Activated CD4-positive, CD25-positive, alpha-beta regulatory T cell treated with anti-CD3 and anti-CD28 coated beads, Interleukin-2, amount 50 U/mL, for 16 hours (primary cell): ENCODE measurements around the gene CBL.
"Not testable (repeated sequence)": the region's sequence is repeated elsewhere in the genome, so short reads cannot be mapped to it uniquely, and the experiment has no call there.

Experiments used
- DNase-seq: peaks from one replicate; pipeline ENCODE4 v3.0.0-alpha.2; 2020; ENCODE audit warnings: low read depth, low spot score

Gene CBL

DNA sequence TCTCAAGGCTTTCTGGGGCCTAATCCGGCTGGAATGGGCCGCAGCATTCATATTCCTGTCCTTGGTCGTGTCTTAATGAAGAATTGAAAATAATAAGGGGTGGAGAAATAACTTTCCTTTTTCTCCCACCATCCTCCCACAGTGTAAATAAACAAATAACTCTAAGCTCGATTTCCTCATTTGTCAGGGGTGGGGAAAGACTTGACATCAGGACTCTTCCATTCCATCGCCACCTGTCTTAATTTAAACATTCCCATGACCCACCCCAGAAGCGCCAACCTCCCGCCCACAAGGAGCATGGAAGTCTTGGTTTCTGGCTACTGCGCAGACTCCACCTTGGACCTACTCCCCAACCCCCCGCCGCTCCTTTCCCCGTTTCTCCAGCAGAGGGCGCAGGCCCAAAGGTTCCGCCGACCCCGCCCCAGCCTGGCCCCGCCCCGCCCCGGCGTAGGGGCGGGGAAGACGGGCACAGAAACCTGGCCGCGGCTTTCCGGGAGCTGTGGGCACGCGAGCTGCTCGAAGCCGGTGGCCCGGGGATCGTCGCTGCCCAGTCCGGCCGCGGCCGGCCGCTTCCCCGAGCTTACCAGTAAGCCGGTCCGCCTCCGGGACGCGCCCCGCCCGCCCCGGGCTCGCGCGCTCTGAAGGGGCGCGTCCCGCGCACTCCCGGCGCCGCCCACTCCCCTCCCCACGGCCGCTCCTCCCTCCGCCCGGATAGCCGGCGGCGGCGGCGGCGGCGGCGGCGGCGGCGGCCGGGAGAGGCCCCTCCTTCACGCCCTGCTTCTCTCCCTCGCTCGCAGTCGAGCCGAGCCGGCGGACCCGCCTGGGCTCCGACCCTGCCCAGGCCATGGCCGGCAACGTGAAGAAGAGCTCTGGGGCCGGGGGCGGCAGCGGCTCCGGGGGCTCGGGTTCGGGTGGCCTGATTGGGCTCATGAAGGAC lies at the start of gene CBL:
Gene CBL (plus strand): TSS at position 766 of the 937 bp plus-strand sequence. CDS start 79 bp downstream, at position 845.
- peak; percentile 96 for DNase-seq

DNA sequence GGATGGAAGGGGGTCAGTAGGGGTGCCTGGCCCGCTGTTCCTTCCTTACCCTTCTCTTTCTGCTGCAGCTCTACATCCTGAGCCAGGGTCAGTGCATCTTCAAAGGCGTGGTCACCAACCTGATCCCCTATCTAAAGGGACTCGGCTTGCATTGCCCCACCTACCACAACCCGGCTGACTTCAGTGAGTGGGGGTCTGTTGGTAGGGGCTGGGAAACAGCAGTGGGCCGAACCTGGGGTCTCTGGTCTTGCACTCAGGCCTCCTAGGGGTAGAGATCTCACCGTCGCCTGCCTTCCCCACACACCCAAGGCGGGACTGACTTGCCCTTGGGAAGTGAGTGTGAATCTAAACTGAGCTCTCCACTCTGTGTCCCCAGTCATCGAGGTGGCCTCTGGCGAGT lies 49.6 kb upstream of the CBL start:
- no peak for DNase-seq

DNA sequence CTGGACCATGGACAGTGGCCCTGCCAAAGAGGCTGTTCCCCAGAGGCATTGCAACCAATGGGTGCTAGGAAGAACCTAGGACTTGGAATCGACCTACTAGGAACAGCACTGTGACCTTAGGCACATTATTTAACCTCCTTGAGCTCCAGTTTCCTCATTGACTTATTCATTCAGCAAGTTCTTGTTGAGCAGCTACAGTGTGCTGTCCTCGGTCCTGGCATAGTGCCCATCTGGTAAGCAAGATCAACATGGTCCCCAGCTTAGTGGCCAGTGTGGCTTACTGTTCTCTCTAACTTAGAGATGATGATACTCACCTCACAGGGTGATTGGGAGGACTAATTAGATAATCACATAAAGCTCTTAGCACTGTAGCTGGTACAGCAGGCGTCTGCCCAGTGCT lies 49.1 kb upstream of the CBL start:
- DNase-seq: no peak

DNA sequence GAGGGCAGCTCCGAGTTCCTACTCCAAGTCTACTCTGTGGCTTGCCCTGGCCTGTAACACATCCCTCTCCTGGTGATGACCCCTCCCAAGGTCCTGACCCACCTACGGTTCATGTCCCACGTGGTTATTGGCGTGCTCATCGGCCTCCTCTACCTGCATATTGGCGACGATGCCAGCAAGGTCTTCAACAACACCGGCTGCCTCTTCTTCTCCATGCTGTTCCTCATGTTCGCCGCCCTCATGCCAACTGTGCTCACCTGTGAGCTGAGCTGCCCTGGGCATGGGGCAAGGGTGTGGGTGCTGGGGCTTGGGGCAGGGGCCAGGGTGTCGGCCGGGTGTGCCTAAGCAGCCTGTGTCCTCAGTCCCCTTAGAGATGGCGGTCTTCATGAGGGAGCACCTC lies 47.7 kb upstream of the CBL start:
- DNase-seq: no peak

DNA sequence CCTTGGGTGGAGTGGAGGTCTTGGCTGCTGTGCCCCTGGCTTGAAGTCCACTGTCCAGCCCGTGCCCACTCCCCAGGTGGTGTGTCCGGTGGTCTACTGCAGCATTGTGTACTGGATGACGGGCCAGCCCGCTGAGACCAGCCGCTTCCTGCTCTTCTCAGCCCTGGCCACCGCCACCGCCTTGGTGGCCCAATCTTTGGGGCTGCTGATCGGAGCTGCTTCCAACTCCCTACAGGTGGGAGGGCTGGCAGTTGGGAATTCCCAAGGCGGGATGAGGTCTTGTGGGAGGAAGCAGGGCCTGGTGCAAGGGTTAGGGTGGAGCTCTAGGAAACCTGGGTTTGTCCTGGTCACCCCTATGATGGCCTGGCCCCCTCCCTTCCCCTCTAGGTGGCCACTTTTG lies 46.0 kb upstream of the CBL start:
- no peak for DNase-seq

DNA sequence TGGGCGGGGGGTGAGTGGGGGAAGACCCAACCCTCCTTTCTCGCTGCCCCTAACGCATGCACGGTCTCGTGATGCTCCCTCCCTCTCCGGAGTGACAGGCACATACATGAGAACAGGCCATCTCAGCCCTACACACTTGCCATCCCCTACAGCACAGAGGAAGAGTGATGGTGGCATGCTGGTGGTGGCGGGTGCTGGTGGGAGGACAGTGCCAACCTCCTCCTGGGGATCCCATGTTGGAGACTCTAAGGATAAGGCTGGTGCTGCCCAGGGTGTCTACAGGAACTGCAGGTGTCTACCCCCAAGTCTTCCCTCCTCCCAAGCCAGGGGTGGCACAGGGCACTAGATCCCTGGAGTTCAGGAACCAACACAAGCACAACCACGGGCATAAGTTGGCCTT lies 44.3 kb upstream of the CBL start:
- no peak for DNase-seq

DNA sequence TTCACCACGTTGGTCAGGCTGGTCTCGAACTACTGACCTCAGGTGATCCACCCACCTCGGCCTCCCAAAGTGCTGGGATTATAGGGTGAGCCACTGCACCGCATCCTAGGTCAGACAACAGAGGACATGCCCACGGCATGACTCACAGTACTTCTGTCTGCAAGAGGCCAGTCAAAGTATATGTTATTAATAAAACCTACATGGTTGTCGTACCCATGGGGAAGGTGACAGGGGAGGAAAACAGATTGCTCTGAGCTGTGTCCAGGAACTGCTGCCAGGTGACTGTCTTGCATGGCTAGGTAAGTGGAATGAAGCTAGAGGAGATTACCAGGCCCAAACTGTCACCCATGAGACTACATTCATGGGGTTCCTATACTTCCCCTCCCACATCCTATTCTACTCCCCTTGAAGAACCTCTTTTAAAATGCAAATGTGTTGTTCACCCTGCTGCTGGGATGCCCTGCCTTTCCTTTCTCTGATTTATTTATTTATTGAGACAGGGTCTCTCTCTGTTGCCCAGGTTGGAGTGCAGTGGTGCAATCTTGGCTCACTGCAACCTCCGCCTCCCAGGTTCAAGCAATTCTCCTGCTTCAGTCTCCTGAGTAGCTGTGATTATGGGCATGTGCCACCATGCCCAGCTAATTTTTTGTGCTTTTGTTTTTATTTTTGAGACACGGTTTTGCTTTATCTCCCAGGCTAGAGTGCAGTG lies 39.6 kb upstream of the CBL start:
- no peak for DNase-seq

DNA sequence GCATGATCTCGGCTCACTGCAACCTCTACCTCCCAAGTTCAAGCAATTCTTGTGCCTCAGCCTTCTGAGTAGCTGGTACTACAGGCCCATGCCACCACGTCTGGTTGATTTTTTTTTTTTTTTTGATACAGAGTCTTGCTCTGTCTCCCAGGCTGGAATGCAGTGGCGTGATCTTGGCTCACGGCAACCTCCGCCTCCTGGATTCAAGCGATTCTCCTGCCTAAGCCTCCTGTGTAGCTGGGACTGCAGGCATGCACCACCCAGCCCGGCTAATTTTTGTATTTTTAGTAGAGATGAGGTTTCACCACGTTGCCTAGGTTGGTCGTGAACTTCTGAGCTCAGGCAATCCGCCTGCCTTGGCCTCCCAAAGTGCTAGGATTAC lies 39.1 kb upstream of the CBL start:
- not testable (repeated sequence) for DNase-seq

DNA sequence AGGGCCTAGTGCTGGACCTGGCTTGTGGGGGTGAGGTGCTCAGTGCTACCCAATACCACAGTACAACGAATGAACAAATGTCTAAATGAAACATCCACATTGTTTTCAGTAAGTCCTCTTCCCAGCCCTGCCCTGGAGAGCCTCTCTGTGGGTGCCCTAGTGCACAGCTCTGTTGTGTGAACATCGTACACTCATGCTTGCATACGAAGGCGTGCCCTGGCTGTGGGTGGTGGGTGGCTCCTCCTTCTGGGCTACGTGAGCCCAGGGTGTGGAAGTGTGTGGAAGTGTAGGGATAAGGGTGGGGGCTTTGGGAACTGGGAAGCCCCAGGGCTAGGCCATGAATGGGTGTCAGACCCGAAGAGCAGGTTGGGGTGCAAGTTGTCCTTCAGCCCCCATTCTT lies 38.2 kb upstream of the CBL start:
- no peak for DNase-seq

DNA sequence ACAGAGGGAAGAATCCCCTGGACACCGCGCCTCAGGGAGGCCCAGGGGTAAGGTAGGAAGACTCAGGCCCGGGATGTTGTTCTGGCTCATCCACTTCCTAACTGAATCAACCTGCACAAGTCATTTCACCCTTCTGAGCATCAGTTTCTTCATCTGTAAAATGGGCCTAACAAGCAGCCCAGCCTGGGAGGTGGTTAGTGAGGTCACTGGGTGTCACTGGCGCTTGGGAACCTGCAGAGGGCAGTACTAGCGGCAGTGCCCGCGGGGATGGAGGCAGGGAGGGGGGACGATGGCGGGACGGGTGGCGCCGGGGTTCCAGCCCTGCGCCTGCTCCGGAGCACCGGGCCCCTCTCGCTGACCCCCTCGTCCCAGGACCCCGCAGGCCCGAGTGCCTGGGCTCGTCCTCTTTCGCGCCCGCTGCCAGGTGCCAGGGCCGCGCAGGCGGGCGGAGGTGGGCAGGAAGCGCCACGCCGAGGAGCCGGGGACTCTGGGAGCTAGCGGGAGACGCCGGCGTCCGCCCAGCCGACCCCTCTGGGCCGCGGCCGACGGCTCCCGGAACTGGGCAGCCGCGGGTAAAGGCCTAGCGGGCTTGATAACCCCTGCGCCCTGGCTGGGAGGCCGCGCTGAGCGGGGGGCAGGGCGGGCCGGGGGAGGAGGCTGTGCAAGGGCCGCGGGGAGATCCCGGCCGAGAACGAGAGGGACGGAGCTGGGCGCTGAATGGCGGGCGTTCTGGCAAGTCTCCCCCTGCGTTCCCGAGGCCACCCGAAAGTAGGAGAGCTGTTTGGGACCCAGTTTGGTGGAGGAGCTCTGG lies 37.5 kb upstream of the CBL start, which contains the start of gene NLRX1:
Gene NLRX1 (plus strand): TSS at position 255 of the 811 bp plus-strand sequence. CDS start 2,679 bp downstream, outside the sequence.
- DNase-seq: peak; percentile 68

DNA sequence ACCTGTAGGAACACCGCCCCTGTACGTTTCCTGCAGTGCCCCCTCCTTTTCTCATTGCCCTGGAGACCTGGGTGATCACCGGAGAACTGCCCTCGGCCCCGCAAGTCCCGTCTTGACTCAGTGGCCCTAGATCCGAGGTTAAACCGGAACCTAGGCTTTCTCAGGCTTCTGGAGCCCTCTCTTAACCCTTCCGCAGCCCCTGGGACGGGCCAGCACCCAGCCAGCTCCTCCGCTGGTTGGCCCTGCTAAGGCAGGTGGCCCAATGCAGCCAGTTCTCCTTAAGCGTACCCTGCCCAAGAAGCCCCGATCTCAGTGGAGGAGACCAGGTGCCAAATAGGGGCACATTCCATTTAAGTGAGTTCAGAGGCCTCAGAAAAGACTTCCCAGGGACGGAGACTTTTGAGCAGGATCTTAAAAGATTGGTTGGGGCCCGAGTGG lies 36.8 kb upstream of the CBL start:
- no peak for DNase-seq

DNA sequence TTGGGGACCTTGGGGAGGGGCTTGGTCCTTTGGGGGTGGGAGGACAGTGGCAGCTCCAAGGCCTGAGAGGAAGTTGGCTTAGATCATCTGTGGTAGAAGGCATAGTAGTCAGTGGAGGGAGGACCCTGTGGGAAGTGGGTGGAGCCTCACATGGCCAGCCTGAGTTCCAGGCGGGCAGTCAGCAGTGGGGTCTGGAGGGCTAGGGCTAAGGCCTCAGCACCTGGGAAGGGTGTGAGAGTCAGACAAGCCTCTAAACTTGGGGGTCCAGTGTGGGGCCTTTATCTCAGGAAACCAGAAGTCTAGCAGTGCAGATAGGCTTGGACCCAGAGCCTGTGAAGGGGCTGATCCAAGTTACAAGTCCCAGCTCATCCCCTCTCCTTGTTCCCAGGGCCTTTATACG lies 33.6 kb upstream of the CBL start:
- no peak for DNase-seq

DNA sequence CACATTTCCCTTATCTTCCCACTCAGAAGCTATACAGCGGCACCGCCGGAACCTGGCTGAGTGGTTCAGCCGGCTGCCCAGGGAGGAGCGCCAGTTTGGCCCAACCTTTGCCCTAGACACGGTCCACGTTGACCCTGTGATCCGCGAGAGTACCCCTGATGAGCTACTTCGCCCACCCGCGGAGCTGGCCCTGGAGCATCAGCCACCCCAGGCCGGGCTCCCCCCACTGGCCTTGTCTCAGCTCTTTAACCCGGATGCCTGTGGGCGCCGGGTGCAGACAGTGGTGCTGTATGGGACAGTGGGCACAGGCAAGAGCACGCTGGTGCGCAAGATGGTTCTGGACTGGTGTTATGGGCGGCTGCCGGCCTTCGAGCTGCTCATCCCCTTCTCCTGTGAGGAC lies 32.7 kb upstream of the CBL start:
- DNase-seq: no peak

DNA sequence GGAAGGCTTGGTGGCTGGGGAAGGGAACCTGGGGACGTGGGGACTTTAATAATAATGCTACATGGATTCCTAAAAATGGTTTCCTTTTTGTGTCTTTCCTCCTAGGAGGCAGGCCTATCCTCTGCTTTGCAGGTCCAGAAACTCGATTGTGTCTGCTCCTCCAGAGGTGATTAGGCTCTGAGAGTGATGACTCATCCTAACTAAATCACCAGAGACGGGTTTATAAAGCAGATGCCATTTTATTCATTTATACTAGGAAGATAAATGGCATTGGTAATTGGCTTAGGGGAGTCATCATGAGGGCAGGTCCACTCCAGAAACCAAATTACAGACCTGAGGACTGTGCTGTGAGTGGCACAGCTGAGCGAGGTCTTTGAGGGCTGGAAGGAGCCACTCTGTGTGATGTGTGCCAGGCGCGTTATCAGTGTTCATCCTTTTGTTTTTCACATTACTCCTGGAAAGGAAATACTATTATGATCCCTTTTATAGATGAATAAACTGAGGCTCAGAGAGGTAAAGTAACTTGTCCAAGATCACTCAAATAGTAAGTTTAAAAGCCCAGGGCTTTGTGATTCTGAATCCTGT lies 30.6 kb upstream of the CBL start:
- DNase-seq: no peak

DNA sequence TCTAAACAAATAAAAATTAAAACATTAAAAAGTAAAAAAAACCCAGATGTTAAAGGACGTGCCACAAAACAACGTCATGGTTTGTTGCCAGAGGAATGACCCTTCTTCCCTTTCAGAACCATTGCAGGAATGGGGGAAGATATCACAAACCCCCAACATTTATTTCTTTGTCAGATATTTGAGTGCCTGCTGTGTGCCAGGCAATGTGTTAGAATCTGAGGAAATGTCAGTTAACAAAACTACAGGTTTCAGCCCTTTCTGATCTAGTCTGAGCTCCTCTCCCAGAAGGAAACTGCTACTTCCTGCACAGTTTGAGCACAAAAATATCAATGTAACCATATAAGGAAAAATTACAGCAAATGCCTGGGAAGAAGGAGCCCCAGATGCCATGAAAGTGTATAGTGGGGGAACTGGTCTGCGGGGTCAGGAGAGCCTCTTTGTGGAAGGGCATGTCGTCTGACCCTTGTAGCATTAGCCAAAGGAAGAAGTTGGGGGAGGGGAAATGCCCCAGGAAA lies 27.9 kb upstream of the CBL start:
- no peak for DNase-seq

DNA sequence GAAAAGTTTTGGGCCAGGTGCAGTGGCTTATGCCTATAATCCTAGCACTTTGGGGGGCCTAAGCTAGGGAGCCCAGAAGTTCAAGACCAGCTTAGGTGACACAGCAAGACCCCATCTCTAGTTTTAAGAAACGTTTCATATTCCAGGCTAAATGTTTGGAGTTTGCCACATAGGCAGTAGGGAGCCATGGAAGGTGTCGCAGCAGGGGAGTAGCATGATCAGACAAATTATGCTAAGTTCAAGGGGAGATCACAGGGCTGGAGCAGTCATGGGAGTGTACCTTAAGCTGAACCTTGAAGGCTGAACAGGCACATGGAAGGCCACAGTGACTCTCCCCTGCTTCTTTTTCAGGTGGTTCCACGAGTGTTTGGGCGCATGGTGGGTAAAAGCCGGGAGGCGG lies 26.8 kb upstream of the CBL start:
- no peak for DNase-seq

DNA sequence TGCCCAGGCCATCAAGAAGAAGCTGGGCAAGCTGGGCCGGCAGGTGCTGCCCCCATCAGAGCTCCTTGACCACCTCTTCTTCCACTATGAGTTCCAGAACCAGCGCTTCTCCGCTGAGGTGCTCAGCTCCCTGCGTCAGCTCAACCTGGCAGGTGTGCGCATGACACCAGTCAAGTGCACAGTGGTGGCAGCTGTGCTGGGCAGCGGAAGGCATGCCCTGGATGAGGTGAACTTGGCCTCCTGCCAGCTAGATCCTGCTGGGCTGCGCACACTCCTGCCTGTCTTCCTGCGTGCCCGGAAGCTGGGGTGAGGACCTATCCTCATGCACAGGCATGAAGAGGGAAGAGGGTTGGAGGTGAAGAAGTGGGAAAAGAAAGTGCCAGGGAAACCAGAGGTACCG lies 26.2 kb upstream of the CBL start:
- DNase-seq: no peak

DNA sequence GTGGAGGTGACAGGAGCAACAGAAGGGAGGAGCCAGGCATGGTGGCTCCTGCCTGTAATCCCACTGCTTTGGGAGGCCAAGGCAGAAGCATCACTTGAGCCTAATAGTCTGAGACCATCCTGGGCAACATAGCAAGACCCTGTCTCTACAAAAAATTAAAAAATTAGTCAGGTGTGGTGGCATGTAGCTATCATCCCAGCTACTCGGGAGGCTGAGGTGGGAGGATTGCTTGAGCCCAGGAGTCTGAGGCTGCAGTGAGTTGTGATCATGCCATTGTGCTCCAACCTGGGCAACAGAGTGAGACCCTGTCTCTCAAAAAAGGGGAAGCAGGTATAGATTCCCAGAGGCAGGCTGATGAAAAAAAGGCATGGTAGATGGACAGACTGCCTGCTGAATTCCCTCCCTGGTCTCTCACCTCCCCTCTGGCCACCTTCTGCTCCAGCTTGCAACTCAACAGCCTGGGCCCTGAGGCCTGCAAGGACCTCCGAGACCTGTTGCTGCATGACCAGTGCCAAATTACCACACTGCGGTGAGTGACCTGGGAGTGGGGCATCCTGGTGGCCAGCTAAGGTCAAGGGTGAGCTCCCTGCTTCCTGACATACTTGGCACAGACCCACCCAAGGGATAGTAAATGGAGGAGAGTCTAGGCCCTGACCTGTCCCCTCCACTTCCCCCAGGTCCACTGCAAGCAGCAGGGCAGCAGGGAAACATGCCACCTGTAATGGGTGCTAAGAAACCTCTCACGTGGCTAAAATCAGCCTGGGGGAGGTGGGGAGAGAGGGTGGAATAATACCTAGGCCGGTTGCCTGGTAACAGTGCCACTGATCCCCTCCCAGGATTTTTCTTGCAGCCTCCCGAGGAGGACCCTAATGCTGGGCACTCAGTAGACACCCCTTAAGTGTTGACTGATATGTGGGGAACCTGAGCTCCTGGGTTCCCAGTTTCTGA lies 25.1 kb upstream of the CBL start:
- no peak for DNase-seq

DNA sequence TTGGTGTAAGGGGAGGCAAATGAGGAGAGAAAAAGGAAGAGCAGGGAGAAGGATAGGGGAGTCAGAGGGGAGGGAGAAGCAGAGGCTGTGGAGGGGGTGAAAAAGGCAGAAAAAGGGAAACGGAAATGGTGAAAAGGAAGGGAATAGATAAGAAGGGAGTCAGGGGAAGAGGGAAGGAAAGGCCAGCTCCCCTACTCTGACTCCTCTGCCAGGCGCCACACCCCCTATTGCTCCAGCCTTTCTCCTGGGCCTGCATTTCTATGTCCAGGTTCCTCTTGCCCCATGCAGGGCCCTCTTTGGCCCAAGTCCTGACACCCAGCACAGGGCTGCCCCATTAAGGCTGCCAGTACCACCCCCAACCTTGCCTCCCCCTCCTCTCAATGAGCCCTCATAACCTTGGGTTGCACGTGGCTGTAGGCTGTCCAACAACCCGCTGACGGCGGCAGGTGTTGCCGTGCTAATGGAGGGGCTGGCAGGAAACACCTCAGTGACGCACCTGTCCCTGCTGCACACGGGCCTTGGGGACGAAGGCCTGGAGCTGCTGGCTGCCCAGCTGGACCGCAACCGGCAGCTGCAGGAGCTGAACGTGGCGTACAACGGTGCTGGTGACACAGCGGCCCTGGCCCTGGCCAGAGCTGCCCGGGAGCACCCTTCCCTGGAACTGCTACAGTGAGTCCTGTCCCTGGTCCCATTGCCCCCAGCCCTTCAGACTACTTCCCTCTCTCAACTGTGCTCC lies 24.3 kb upstream of the CBL start:
- no peak for DNase-seq

DNA sequence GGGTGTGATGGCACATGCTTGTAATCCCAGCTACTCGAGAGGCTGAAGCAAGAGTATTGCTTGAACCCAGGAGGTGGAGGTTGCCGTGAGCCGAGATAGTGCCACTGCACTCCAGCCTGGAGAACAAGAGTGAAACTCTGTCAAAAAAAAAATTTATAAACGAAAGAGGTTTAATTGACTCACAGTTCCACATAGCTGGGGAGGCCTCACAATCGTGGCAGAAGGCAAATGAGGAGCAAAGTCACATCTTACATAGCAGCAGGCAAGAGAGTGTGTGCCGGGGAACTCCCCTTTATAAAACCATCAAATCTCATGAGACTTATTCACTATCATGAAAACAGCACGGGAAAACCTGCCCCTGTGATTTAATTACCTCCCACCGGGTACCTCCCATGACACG lies 21.7 kb upstream of the CBL start:
- not testable (repeated sequence) for DNase-seq
